Neuron (in vitro differentiated cells): ENCODE measurements around the gene FOXE1.
A peak's percentile ranks its signal among the peaks of the same experiment; 100 is the strongest.

Experiments
- H2AFZ ChIP-seq: one replicate; pipeline ENCODE4 v1.6.1; 2013; ENCODE audit warnings: low read depth, mild to moderate bottlenecking, inconsistent platforms, low read length, moderate library complexity
- H3K27me3 ChIP-seq: one replicate; pipeline ENCODE4 v1.6.1; 2013; ENCODE audit warnings: low read length; ENCODE audit not compliant: insufficient read depth
- H3K36me3 ChIP-seq: one replicate; pipeline ENCODE4 v1.6.1; 2013; ENCODE audit warnings: low read length; ENCODE audit not compliant: insufficient read depth
- H3K4me1 ChIP-seq: one replicate; pipeline ENCODE4 v1.6.1; 2013; ENCODE audit warnings: low read length; ENCODE audit not compliant: insufficient read depth
- H3K4me3 ChIP-seq: 2 replicates; pipeline ENCODE4 v1.5.1; 2013; ENCODE audit warnings: mild to moderate bottlenecking, low read length, moderate library complexity
- H3K9me3 ChIP-seq: one replicate; pipeline ENCODE4 v1.6.1; 2013; ENCODE audit warnings: low read length

Gene FOXE1

DNA sequence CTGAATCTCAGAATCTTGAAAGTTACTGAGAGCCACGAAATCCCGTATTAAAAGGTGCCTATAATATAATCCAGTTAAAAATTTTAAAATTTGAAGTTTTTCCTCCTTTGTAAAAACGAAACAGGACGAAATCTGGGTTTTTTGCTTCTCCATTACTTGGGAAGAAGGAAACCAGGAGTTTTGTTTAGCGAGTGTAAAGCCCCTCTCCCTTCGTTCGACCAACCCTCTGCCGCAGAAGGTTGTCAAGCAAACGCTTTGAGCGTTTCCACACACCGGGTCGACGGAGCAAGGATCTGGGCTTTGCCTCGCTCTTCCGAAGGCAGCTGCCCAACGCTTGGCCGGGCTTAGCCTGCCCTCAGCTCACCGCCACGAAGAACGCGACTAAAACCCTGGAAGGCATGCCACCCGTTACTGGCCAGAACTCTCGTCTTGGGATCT, 1.6 kb upstream of the FOXE1 start:
- Histone ChIP-seq H2AFZ (no peak overlapping the region), H3K27me3 (peaks cover 97% of the 10 kb centered on the region), H3K36me3 (no peaks in the 10 kb centered on the region), H3K4me1 (no peaks in the 10 kb centered on the region), H3K4me3 (no peak overlapping the region), H3K9me3 (peaks cover 11% of the 10 kb centered on the region)

DNA sequence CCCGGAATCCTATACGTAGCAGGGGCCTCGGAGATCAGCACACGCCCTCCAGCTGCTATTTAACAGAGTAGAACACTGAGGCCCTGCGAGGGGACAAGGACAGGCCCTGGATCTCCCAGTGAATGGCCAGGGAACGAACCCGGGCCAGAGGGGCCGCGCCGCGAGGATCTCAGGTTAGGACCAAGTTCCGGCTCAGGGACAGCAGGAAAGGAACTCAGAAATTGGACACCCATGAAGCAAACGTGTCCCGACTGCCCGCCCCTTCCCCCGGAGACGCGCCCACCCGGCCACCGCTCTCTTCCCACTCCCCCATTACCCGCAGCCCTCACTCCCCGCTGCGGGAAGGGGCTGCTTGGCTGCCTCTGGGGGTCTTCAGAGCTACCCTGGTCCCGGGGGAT, 1.0 kb upstream of the FOXE1 start:
- Histone ChIP-seq H3K27me3 (peaks cover 97% of the 10 kb centered on the region), H2AFZ (no peak overlapping the region), H3K4me1 (no peaks in the 10 kb centered on the region), H3K4me3 (no peak overlapping the region), H3K36me3 (no peaks in the 10 kb centered on the region), H3K9me3 (peaks cover 11% of the 10 kb centered on the region)

DNA sequence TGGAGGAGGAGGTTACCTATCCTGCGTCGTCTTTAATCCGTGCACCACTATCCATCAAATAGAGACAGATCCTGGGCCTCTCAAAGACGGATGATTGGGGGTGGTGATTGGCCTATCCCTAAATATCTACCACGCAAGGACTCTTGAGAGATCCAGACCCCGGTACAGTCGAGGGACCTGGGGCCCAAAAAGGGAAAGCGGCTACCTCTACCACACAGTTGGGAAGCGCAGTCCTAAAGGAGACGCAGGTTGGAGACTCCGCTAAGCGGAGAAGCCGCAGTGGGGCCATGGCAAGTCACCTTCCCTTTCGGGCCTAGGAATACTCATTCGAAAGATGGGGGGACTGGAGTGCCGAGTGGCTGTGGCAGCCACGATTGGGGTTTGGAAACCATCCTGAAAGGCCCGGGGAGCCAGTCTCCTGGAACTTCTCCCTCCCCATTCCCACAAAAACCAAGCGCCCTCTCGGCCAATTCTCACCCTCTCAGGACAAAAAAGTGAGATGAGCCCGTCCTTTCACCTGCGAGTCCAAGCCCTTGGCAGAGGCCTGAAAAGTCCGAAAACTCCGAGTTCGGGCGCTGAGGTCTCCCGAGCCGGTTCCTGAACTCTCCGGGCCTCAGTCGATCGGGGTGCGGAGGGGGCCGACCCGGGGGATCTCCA, 499 bp upstream of the FOXE1 start:
- Histone ChIP-seq H3K4me3 (no peak overlapping the region), H3K27me3 (peaks cover 97% of the 10 kb centered on the region), H3K9me3 (peaks cover 11% of the 10 kb centered on the region), H3K36me3 (no peaks in the 10 kb centered on the region), H2AFZ (no peak overlapping the region), H3K4me1 (no peaks in the 10 kb centered on the region)

DNA sequence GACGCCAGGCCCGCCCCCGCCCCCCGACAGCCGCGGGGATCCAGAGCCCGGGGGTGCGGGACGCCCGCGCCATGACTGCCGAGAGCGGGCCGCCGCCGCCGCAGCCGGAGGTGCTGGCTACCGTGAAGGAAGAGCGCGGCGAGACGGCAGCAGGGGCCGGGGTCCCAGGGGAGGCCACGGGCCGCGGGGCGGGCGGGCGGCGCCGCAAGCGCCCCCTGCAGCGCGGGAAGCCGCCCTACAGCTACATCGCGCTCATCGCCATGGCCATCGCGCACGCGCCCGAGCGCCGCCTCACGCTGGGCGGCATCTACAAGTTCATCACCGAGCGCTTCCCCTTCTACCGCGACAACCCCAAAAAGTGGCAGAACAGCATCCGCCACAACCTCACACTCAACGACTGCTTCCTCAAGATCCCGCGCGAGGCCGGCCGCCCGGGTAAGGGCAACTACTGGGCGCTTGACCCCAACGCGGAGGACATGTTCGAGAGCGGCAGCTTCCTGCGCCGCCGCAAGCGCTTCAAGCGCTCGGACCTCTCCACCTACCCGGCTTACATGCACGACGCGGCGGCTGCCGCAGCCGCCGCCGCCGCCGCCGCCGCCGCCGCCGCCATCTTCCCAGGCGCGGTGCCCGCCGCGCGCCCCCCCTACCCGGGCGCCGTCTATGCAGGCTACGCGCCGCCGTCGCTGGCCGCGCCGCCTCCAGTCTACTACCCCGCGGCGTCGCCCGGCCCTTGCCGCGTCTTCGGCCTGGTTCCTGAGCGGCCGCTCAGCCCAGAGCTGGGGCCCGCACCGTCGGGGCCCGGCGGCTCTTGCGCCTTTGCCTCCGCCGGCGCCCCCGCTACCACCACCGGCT, 1.0 kb downstream of the FOXE1 start:
- Histone ChIP-seq H3K36me3 (no peaks in the 10 kb centered on the region), H2AFZ (peak overlapping the region; percentile 34), H3K4me3 (peak overlapping the region; percentile 29), H3K9me3 (peaks cover 11% of the 10 kb centered on the region), H3K4me1 (no peaks in the 10 kb centered on the region), H3K27me3 (peaks cover 98% of the 10 kb centered on the region)

DNA sequence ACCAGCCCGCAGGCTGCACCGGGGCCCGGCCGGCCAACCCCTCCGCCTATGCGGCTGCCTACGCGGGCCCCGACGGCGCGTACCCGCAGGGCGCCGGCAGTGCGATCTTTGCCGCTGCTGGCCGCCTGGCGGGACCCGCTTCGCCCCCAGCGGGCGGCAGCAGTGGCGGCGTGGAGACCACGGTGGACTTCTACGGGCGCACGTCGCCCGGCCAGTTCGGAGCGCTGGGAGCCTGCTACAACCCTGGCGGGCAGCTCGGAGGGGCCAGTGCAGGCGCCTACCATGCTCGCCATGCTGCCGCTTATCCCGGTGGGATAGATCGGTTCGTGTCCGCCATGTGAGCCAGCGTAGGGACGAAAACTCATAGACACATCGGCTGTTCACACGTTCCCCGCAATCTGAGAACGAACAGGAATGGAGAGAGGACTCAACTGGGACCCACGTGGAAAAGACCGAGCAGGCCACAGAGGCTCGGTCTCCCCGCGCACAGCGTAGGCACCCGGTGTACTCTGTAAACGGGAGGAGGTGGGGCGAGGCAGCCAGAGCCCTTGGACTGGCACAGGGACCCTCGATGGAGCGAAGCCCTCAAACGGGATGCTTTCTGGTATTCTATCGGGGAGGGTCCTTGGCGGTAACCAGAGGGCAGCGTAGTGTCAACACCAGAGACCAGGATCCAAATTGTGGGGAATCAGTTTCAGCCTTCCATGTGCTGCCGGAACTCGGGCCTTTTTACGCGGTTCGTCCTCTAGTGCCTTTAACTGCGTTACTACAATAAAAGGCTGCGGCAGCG, 1.9 kb downstream of the FOXE1 start:
- peaks cover 10% of the 10 kb centered on the region for H3K9me3 ChIP-seq
- H2AFZ ChIP-seq: no peak overlapping the region
- no peaks in the 10 kb centered on the region for H3K4me1 ChIP-seq
- peaks cover 98% of the 10 kb centered on the region for H3K27me3 ChIP-seq
- H3K4me3 ChIP-seq: no peak overlapping the region
- no peaks in the 10 kb centered on the region for H3K36me3 ChIP-seq

DNA sequence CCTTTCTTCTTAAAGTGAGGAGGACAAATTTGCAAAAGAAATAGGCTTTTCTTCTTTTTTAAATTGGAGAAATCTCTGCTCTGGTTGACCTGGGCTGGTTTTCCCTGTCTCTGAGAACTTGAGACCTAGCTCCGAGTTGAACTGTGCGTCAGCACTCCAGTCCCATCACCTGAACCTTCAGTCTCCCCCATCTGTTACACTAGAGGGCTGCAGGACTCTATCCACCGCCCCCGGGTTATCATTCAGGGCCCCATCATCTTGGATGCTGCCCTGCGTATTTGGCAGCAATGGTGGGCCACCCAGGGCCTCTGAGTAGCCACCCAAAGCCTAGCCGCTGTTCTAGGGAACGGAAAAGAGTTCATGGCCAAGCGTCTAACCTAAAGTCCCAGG, 2.5 kb downstream of the FOXE1 start:
- no peaks in the 10 kb centered on the region for H3K36me3 ChIP-seq
- H3K9me3 ChIP-seq: peaks cover 6% of the 10 kb centered on the region

DNA sequence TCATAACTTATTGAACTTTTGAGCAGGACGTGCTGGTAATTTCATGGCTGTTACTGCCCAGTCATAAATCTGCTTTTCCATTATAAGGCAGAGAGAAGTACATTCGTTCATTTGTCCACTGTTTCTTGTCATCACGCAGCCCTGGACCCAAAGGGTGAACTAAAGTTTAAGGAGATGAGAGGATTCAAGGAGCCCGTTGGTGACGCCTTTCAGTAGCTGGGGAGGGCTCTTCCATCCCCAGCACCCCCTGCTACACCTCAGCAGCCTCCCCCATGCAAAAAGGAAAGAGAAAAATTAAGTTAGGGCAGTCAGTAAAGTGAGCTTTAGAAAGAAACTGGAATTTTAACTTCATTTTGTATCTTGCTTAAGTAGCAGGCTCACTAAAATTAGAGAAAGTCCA, 2.9 kb downstream of the FOXE1 start:
- H3K4me1 ChIP-seq: no peaks in the 10 kb centered on the region
- peaks cover 8% of the 10 kb centered on the region for H3K9me3 ChIP-seq
- no peaks in the 10 kb centered on the region for H3K36me3 ChIP-seq
- H3K27me3 ChIP-seq: peaks cover 98% of the 10 kb centered on the region
- H2AFZ ChIP-seq: no peak overlapping the region
- H3K4me3 ChIP-seq: no peak overlapping the region

More for the DNA sequence above, 2.5 kb downstream of the FOXE1 start:
- Histone ChIP-seq H2AFZ (no peak overlapping the region), H3K4me1 (no peaks in the 10 kb centered on the region), H3K4me3 (no peak overlapping the region), H3K27me3 (peaks cover 98% of the 10 kb centered on the region)

DNA sequence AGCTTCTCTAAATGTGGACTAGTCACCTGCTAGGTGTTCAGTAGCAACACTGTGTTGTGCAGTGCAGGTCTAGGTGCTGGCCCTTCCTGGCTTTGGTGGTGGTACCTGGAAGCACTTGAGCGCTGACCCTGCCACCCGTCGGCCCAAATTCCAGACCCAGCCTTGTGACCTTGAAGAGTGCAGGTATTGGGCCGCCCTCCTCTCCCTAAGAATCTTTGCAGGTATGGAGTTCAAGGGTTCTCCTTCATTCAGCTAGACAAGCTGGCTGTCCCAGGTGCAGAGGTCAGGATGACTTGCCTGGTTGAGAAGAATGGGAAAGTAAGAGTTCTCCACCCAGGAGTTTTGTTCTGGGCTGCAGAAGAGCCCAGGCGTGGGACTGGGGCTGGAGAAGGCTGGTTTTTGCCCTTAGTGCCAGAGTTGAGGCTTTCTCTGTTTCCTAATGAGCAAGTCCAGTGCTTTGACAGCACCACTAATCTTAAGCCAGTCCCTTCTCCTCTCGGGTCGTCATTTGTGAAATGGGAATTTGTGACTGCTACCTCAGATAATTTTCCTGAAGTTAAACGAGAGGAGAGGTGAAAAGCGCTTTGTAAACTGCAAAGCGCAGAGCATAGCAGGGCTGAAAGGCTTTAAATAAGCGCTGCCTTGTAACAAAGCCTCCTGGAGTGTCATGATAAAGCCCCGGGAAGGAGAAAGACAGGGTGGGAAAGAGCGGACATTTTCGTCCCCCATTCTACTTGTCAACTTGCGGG, 4.0 kb downstream of the FOXE1 start:
- Histone ChIP-seq H3K9me3 (peaks cover 7% of the 10 kb centered on the region), H3K27me3 (peaks cover 96% of the 10 kb centered on the region), H2AFZ (no peak overlapping the region), H3K4me1 (no peaks in the 10 kb centered on the region), H3K36me3 (no peaks in the 10 kb centered on the region), H3K4me3 (no peak overlapping the region)

DNA sequence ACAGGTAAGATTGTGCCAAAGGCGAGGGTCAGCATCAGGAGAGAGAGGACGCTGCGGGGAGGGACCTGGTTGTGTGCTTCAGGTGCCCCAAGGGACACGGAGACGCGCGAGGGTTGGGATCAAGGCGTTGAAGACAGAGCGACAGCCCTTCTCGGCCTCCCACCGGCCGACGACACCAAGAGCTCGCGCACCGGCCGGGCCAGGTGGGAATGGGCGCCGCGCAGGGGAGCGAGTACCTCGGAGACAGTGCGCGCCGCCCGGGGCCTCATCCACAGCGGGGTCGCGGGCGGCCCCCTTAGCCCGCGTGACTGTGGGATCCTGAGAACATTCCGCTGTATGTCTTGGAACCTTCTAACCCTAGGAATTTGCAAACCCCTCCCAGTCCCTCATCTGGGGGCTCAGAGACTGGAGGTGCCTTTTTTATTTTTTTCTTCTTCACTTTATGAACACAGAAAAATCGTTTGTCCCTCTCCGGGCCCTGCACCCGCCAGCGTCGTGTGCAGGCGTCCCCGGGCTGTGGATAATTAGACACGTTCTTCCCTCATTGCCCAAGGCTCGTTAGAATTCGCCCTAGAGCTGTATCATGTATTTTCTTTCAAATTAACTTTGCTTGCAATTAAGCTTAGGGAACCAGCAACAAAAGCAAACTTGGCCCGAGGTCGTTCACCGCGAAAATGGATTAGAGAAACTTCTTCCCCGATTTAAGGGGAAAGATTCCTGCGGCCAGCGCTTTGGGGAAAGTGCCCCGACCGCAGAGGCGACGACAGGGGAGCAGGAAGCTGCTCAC, 4.8 kb downstream of the FOXE1 start:
- H3K4me3 ChIP-seq: no peak overlapping the region
- H2AFZ ChIP-seq: no peak overlapping the region
- no peaks in the 10 kb centered on the region for H3K4me1 ChIP-seq
- peaks cover 96% of the 10 kb centered on the region for H3K27me3 ChIP-seq
- H3K36me3 ChIP-seq: no peaks in the 10 kb centered on the region
- H3K9me3 ChIP-seq: peaks cover 9% of the 10 kb centered on the region

DNA sequence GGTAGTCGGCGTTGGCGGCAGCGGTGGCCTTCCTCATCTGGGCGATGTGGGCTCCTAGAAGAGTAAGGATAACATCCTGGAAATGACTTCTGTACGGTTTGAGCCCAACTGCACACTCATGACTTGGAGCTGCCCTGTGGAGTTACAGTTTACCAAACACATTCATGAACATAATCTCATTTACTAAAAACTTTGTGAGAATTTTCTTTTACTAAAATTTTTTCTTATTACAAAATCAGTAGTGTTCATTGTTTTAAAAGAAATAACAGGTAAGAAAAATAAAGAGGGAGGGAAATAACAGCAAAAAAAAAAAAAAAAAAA, 5.3 kb downstream of the FOXE1 start:
- H3K4me3 ChIP-seq: no peak overlapping the region
- H3K9me3 ChIP-seq: peaks cover 9% of the 10 kb centered on the region
- H3K27me3 ChIP-seq: peaks cover 96% of the 10 kb centered on the region
- H3K36me3 ChIP-seq: no peaks in the 10 kb centered on the region
- H2AFZ ChIP-seq: no peak overlapping the region
- no peaks in the 10 kb centered on the region for H3K4me1 ChIP-seq

DNA sequence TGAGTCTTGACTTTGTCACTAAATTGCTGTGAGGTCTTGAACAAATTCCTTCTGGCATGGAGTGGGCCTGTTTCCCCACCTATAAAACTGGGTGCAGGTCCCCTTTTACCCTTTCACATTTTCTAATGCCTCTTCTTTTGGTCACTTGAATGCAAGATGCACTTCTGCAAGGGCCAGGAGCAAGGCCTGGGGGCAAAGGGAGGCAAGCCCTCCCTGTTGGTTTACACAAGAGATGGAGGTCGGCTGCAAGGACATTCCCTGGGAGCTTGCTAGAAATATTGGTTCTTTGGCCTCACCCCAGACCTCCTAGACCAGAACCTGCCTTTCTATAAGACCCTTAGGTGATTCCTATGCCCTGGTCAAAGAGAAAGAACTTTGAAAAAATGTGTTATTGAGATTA, 5.8 kb downstream of the FOXE1 start:
- no peak overlapping the region for H3K4me3 ChIP-seq
- H3K36me3 ChIP-seq: no peaks in the 10 kb centered on the region
- H3K9me3 ChIP-seq: peaks cover 9% of the 10 kb centered on the region
- H2AFZ ChIP-seq: no peak overlapping the region
- peaks cover 95% of the 10 kb centered on the region for H3K27me3 ChIP-seq
- no peaks in the 10 kb centered on the region for H3K4me1 ChIP-seq

DNA sequence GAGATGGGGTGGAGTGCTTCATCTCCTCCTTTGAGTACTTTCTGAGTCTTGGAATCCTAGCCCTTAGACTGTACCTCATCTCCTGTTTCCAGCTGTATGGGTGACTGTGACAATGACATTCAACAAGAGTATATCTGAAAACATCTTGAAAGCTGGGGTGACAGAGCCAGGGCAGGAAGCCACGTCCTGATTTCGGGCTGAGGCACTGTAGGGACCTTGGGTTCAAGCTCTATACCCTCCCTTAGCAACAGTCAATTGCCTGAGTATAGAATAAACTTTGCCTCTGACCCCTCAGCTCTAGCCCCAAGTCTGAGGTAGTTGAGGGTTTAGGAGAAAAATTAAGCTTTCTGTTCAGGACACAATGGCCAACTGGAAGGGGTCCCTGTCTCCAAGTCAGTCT, 6.3 kb downstream of the FOXE1 start:
- Histone ChIP-seq H3K4me3 (no peak overlapping the region), H3K27me3 (peaks cover 96% of the 10 kb centered on the region), H2AFZ (no peak overlapping the region), H3K9me3 (peaks cover 10% of the 10 kb centered on the region), H3K36me3 (no peaks in the 10 kb centered on the region), H3K4me1 (no peaks in the 10 kb centered on the region)
